ENCODE data around the gene KYNU. TPM values are rescaled to one million over a fixed set of nuclear protein-coding genes. Genes with fewer than 3 reads are reported as not detected.

The KYNU gene
- total RNA-seq, 1 experiment from 2014 or later = 0.37 TPM

- Histone ChIP-seq H3K4me1 (ENCODE audit: insufficient read depth, low read length) (no peaks in the 10 kb centered on the region), H3K9me3 (ENCODE audit: control insufficient read depth, low read depth, low read length) (no peaks in the 10 kb centered on the region), H4K91ac (ENCODE audit: insufficient read length, low read depth, low read length) (no peak overlapping the region), H2BK5ac (ENCODE audit: insufficient read length, low read length) (no peak overlapping the region), H3K79me1 (ENCODE audit: insufficient read depth, low read depth, low read length, poor library complexity, severe bottlenecking) (no peaks in the 10 kb centered on the region), H3K4me2 (ENCODE audit: insufficient read depth, insufficient read length, low read length) (no peak overlapping the region), H3T11ph (ENCODE audit: low read length) (no peak overlapping the region), H3K27me3 (ENCODE audit: insufficient read depth, low read length) (no peaks in the 10 kb centered on the region), H2AFZ (ENCODE audit: low read length) (no peak overlapping the region), H3K4ac (ENCODE audit: low read depth, low read length) (no peak overlapping the region), H3K9ac (ENCODE audit: extremely low read depth, insufficient read length, low read length) (no peak overlapping the region), H2BK12ac (ENCODE audit: insufficient read length, low read depth, low read length) (no peak overlapping the region), H3K79me2 (ENCODE audit: insufficient read depth, low read length) (no peaks in the 10 kb centered on the region), H3K27ac (ENCODE audit: insufficient read length, low read depth, low read length) (no peak overlapping the region), H3K23ac (ENCODE audit: insufficient read length, low read depth, low read length) (no peak overlapping the region), H3K18ac (ENCODE audit: insufficient read length, low read depth, low read length) (no peak overlapping the region), H2AK5ac (ENCODE audit: insufficient read length, low read length) (no peak overlapping the region), H2BK120ac (ENCODE audit: low read depth, low read length, poor library complexity, severe bottlenecking) (no peak overlapping the region), H4K20me1 (ENCODE audit: control insufficient read depth, insufficient read depth, insufficient read length) (no peaks in the 10 kb centered on the region), H3K14ac (ENCODE audit: insufficient read depth, low read length) (no peak overlapping the region), H2BK20ac (ENCODE audit: low read depth, low read length, poor library complexity, severe bottlenecking) (no peak overlapping the region), H4K8ac (replicated peaks; ENCODE audit: insufficient read length, low read depth, low read length) (no peak overlapping the region), H3K23me2 (ENCODE audit: insufficient read length, low read depth, low read length, poor library complexity, severe bottlenecking) (no peaks in the 10 kb centered on the region), H3K56ac (ENCODE audit: insufficient read length, low read depth, low read length) (no peak overlapping the region), H4K5ac (ENCODE audit: insufficient read length, low read depth, low read length) (no peak overlapping the region), H2BK15ac (ENCODE audit: low read depth, low read length) (no peak overlapping the region)
- no peak for TF ChIP-seq CTCF (conservative IDR thresholded peaks at IDR 0.05)
- no peak for DNase-seq
- Mint-ChIP-seq H3K4me3 (no peak overlapping the region), H3K27ac (no peak overlapping the region), H3K27me3 (ENCODE audit: low read depth) (no peaks in the 10 kb centered on the region), H3K4me1 (peaks cover 5 to 9% of the 10 kb centered on the region in 2 experiments; a peak in 3 of 4 replicates), H3K36me3 (ENCODE audit: insufficient read depth in 1 of 3, low read depth in 3 of 3) (no peaks in the 10 kb centered on the region), H3K9me3 (no peaks in the 10 kb centered on the region)
- no CpG with 5 or more reads among the region's 6 CpGs for WGBS (ENCODE audit: extremely low coverage, insufficient read length, low lambda C conversion rate)
Observed at GRCh38 chr2:142875010-142875409, 2.5 kb upstream of the KYNU start.

Measured in H9 (cell line).